HG02763 (cell line): Measurements from ENCODE around the gene CCSER2.
"Not testable (repeated sequence)": the region's sequence is repeated elsewhere in the genome, so short reads cannot be mapped to it uniquely, and the experiment has no call there.

Experiments used
- ATAC-seq: cut with Tn5 transposase; IDR thresholded peaks from one replicate; pipeline ENCODE4 v1.9.1; 2021; ENCODE audit warnings: mild to moderate bottlenecking, moderate library complexity; ENCODE audit not compliant: unreplicated experiment

CCSER2 gene

GRCh38 chr10:84519235-84519634 is 190.8 kb downstream of the CCSER2 start:
- no peak for ATAC-seq

GRCh38 chr10:84521013-84521412 is 192.6 kb downstream of the CCSER2 start:
- no peak for ATAC-seq

- ATAC-seq, result no peak
These were observed 193.1 kb downstream of the CCSER2 start for GRCh38 chr10:84521468-84521867.

GRCh38 chr10:84522612-84523462 is 194.4 kb downstream of the CCSER2 start:
- ATAC-seq, result no peak

DNA sequence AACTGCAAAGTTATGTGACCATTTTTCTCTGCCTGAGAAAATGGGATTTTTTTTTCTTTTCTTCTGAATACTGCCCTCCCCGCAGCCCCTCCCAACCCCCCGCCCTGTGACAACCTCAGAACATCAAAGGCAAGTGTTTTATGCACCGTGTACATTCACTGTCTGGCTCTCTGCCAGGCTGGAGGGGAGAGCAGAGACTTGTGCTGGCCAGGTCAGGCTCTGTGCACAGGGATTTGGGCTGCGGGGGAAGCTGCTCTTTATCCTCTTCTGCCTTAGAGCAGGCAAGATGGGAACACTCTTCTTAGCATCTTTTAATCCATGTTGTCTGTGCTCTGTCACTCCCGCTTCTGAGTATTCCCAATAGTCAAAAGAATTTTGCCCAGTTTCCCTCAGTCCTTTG is 195.1 kb downstream of the CCSER2 start:
- no peak for ATAC-seq

- ATAC-seq, result no peak
These were observed 196.0 kb downstream of the CCSER2 start for GRCh38 chr10:84524435-84524834.

DNA sequence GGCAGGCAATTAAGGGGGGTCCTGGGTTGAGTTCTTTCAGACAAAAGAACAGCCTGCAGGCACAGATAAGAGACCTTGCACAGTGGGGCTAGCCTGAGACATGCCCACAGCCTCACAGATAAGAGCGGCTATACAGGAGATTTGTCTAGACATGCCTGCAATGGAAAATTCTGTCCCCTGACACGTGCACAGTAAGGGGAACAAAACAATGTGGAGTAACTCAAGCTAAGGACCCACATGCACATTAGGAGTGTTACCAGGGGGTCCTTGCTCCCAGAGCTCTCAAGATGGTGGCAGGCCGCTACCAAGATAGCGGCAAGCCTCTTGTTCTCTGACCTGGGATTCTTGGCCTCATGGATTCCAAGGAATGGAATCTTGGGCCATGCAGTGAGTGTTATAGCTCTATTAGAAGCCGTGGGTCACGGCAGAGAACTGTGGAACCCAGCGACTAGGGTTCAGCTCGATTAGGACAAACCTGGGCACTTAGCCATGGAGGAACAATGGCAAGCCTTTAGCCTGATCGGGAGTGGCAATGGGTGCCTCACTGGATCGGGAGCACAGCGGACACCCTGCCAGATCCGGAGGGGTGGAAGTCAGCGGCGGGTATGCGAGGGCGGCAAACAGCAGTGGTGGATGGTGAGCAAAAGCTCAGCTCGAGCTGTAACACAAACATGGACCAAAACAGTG is 196.9 kb downstream of the CCSER2 start:
- no peak for ATAC-seq

DNA sequence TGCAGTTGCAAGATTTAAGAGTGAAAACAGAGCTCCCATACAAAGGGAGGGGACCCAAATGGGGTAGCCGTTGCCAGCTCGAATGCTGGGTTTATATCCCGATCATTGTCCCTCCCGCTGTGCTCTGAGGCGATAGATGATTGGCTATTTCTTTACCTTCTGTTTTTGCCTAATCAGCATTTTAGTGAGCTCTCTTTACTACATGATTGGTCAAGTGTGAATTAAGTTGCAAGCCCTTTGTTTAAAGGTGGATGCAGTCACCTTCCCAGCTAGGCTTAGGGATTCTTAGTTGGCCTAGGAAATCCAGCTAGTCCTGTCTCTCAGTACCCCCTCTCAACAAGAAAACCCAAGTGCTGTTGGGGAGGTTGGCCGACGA is 197.4 kb downstream of the CCSER2 start:
- ATAC-seq, result not testable (repeated sequence)

DNA sequence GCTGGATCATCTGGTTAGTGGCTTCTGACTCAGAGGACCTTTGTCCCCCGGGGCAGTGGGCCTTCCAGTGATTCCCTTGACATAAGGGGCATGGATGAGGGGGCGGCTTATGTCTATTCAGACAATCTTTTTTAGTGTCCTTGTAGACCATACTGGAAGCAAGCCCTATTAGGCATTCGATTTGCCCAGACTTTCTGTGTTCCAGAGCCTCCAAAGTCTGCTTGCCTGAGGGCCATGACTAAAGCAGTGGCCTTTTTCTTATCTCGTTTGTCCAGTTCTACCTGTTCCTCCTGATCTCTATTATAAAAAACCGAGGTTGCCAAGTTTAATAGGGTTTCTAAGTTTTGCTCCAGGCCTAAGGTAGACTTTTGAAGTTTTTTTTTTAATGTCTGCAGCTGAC is 199.0 kb downstream of the CCSER2 start:
- not testable (repeated sequence) for ATAC-seq

DNA sequence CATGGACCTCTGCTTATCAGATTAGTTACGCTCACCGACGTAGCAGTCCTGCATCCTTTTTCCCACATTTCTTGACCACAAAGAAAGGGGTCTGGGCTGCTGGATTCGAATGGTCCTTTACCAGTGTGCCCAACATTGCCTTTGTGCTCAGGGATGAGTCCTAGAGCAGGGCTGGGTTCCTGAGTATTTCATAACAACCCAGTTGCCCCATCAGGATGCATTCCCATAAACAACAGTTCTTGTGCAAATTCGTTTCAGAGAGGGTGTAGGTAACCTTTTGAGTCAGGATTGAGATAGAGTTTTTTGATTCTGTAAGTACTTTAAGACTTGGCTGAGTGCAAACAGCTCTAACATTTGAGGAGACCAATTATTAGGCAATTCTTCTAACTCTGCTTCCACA is 200.1 kb downstream of the CCSER2 start:
- ATAC-seq, result not testable (repeated sequence)

DNA sequence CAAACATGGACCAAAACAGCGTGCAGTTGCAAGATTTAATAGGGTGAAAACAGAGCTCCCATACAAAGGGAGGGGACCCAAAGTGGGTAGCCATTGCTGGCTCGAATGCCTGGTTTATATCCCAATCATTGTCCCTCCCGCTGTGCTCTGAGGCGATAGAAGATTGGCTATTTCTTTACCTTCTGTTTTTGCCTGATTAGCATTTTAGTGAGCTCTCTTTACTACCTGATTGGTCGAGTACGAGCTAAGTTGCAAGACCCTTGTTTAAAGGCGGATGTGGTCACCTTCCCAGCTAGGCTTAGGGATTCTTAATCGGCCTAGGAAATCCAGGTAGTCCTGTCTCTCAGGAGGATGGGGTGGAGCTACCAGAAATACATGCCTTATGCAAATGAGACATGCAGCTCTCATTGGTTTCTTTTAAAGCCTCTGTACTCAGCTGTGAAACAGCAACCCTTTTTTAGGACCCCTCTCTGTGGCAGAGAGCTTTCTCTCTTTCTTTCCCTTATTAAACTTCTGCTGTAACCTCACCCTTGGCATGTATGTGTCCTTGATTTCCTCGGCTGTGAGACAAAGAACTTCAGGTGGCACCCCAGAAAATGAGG is 202.4 kb downstream of the CCSER2 start:
- no peak for ATAC-seq

DNA sequence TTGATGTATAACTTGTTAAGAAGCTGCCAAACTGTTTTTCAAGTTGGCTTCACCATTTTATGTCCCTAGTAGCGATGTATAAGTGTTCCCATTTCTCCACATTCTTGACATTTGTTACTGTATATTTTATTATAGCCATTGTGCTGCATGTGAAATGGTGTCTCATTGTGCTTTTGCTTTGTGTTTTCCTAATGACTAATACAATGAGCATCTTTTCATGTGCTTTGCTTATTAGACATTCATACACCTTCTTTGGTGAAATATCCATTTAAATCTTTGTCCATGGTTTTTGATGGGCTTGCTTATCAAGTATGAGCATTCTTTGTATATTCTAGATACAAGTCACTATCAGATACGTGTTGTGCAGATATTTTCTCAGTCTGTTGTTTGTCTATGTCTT is 203.0 kb downstream of the CCSER2 start:
- ATAC-seq, result no peak

DNA sequence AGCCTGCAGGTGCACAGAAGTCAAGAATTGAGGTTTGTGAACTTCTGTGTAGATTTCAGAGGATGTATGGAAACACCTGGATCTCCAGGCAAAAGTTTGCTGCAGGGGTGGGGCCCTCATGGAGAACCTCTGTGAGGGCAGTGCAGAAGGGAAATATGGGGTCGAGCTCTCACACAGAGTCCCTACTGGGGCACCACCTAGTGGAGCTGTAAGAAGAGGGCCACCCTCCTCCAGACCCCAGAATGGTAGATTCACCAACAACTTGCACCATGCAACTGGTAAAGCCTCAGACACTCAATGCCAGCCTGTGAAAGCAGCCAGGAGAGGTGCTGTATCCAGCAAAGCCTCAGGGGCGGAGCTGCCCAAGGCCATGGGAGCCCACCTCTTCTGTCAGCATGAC is 205.8 kb downstream of the CCSER2 start:
- no peak for ATAC-seq

DNA sequence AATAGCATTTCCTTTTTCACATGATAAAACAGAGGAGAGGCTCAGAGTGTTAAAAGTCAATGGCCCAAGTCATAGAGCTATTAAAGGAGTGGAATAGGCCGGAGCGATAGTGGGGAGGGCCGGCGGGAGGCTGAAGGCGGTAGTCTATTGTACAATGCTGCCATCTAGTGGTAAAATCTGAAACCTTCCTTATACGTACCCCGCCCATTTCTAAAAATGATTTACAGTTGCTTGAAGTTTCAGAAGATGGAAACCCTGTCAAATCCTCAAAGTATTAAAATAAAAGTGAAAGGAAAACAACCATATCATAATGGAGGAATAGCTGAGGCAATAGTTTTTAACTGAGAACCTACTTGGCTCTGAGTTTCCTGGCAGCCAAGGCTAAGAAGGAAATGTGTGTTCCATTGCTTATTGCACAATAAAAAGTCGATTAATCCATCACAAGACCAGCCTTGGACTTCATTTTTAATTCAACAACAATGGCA is 209.1 kb downstream of the CCSER2 start:
- ATAC-seq, result peak; percentile 72

DNA sequence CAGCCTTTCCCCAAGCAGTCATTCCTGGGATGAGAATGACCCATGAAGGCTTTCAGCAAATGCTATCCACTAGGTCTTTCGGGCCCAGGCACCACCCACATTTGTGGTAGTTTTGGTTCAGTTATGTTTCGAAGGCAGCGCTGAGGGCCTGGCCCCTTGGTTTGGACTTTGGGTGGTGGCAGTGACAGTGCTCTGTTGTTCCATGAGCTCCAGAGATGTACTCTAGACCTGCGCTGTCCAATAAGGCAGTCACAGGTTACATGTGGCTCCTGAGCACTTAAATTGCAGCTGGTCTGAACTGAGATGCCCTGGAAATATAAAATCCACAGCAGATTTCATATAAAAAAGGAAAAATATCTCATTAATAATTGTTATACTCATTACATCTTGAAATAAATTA is 209.6 kb downstream of the CCSER2 start:
- ATAC-seq, result no peak

DNA sequence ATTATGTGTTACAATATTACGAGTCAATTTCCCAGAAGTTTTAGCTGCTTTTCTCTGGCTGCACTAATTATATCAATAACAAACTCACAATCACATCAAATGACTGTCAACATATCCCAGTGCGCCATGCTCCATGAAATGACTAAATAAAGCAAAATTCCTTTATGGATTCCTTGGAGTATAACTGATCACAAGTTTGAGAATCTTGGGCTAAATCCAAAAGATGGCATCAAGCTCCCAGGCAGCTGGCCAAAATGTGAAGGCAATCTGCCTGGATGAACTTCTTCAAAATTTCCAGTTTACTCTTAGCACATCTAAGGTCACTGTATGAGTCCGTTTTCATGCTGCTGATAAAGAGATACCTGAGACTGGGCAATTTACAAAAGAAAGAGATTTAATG is 210.8 kb downstream of the CCSER2 start:
- ATAC-seq, result no peak

- ATAC-seq, result no peak
These were observed 211.7 kb downstream of the CCSER2 start for GRCh38 chr10:84540022-84540616.

DNA sequence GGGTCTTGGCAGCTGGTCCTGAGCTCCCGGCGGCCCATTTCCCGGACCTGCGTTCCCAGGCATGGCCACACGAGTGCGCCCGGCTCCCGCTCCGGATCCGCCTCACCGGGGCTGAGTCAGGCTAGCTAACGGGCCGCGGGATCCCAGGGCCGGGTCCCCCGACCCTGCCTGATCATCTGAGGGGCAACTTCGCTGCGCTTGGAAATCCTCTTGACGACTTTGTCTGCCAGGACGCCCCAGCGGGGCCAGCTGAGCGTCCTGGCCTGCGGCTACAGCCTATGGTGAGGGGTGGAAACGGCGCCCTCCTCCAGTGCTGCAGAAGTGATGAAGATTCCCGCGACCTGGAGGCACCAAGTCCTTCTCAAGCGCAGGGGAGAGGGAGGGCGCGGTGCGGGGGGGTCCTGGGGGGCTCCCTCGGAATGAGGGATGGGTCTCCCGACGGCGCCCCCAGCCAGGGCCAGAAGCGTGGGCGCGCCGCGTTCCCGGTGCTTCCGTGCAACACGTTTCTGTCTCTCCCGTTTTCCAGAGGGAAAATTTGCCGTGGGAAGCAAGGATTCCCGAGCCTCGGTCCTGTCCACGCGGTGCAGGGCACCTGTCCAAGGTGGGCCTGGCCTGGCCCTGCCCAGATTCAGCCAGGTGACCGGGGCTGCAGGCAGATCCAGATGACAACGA is 212.4 kb downstream of the CCSER2 start:
- ATAC-seq, result peak; percentile 71

GRCh38 chr10:84541289-84541637 is 212.9 kb downstream of the CCSER2 start:
- ATAC-seq, result no peak

DNA sequence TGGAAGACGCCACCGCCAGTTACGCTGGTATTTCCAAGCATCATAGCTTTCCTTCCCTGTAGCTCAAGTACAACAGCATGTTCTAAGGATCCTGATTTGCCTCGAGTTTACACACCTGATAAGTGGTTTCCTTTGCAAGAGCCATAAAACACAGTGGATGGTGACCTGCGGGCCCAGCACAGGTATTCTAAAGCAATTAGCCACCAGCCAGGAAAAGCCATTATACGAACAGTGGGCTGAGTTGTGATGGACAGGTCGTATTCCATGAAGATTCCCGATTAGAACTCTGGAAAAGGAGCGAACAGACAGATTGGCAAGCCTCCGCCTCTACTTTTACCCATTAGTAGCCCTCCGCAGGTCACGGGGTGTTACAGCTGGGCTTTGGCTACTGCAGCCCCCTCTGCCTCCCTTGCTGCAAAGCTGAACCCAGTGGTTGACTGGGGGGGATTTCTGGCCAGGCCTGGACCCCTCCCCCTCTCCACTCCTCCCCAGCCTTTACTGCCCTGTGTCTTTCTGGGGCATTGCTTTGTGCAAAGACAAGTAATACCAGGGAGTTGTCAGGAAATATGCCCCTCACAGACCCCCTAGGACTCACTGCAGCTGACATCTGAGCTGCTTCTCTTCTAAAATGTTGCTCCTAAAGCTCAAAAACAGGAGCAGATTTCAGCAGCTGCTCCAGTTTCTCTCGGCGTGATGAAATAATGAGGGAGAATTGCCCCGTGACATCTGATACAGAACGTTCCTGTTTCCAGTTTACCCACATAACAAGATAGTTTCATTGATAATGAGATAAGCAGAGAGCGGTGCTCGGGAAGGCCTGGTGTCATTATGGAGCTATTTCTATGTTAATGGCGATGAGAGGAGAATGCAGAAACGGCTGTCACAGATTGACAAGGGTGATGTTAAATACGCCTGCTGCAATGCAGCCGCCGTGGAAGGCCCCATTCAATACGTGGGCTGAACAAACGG is 214.4 kb downstream of the CCSER2 start:
- ATAC-seq, result no peak
